Stomach (tissue), 4 donors: ENCODE results near the gene PLEKHA6.

Source experiments
- EP300 ChIP-seq: sonication (generic); formaldehyde crosslinking; IDR thresholded peaks from one replicate; pipeline ENCODE4 v1.6.1; 2017; ENCODE audit warnings: antibody characterized with exemption
- POLR2A ChIP-seq, 4 donors: fragments of 450-650 bp; IDR thresholded peaks; one replicate each; pipeline ENCODE4 v1.6.1; 2016; ENCODE audit warnings: antibody characterized with exemption in 4 of 4, control low read depth in 2 of 4, mild to moderate bottlenecking in 1 of 4, moderate library complexity in 1 of 4
- POLR2AphosphoS5 ChIP-seq, 3 donors: sonication (generic); formaldehyde crosslinking; IDR thresholded peaks; one replicate each; pipeline ENCODE4 v1.6.1; 2016; ENCODE audit warnings: antibody characterized with exemption in 3 of 3
- TF ChIP-seq, protein P1 (sequence below), 7 experiments: fragments of 450-650 bp in 4 of 7; fragments of 200-600 bp in 3 of 7; sonication (generic) in 3 of 7; IDR thresholded peaks; one replicate each; pipeline ENCODE4 v1.5.1; 2016 to 2019; ENCODE audit warnings: antibody characterized with exemption in 7 of 7, control low read depth in 2 of 7, mild to moderate bottlenecking in 1 of 7

DNA sequence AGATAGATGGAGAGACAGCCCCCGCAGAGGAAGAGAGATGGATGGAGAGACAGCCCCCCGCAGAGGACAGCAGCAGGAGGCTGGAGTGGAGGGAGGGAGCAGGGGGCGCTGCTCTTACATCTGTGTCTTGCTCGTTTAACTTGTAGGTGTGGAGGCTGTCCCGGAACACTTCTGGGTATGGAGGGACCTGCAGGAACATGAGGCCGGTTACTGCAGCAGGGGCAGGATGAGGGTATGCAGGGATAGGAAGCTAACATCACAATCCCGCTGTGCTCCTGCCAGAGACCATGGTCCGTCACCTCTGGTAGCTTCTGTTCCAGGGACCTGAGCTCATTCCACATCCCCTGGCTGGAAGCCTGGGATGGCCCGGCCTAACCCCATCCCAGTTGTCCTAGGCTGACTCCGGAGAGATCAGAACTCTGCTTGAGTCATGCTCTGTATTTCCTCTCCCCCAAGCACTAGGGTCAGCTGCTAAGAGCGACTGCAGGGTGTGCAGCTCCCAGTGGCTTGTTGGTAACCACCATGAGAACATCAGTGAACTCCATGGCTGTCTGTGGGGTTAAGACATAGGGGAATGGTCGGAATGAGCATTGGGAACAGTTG is 109.2 kb downstream of the PLEKHA6 start:
- TF ChIP-seq, protein P1, sequence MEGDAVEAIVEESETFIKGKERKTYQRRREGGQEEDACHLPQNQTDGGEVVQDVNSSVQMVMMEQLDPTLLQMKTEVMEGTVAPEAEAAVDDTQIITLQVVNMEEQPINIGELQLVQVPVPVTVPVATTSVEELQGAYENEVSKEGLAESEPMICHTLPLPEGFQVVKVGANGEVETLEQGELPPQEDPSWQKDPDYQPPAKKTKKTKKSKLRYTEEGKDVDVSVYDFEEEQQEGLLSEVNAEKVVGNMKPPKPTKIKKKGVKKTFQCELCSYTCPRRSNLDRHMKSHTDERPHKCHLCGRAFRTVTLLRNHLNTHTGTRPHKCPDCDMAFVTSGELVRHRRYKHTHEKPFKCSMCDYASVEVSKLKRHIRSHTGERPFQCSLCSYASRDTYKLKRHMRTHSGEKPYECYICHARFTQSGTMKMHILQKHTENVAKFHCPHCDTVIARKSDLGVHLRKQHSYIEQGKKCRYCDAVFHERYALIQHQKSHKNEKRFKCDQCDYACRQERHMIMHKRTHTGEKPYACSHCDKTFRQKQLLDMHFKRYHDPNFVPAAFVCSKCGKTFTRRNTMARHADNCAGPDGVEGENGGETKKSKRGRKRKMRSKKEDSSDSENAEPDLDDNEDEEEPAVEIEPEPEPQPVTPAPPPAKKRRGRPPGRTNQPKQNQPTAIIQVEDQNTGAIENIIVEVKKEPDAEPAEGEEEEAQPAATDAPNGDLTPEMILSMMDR (IDR thresholded peaks at IDR 0.05), result no peak
- TF ChIP-seq POLR2A (IDR thresholded peaks at IDR 0.05), result no peak
- no peak for TF ChIP-seq POLR2AphosphoS5 (IDR thresholded peaks at IDR 0.05)
- no peak for TF ChIP-seq EP300
